Endothelial cell of umbilical vein (primary cell): ENCODE results near the gene CDKN1C. TPM values are rescaled to one million over a fixed set of nuclear protein-coding genes. Genes with fewer than 3 reads are reported as not detected.

Source experiments
- BruUV-seq: library from RNA; stranded (reverse); fragments of 400-500 nt; replicated peaks from 2 replicates; lab custom pipeline; 2021; lab: Mats Ljungman, UMichigan
- CTCF ChIA-PET: fragments of 300-600, 350-600 bp; sonication (Branson Sonifier 250); formaldehyde crosslinking; loops from one replicate; lab custom pipeline; 2021; ENCODE audit warnings: antibody characterized with exemption, inconsistent platforms; lab: Charles Lee
- POLR2A ChIA-PET: fragments of 300-600, 350-600 bp; sonication (Branson Sonifier 250); formaldehyde crosslinking; loops from one replicate; lab custom pipeline; 2021; ENCODE audit warnings: antibody characterized with exemption, inconsistent platforms; lab: Charles Lee
- DNase-seq: peaks from one replicate; pipeline ENCODE4 v3.0.0-alpha.2; 2011; ENCODE audit warnings: low read depth, low spot score
- FAIRE-seq: peaks from 2 replicates; lab custom pipeline; 2011; peaks lifted over from hg19 to GRCh38; lab: Jason Lieb, UNC
- H2AFZ ChIP-seq: 2 replicates; pipeline ENCODE4 v1.6.0; 2012; ENCODE audit warnings: low read depth, low read length, control low read depth, inconsistent platforms
- H3K27ac ChIP-seq: 2 replicates; pipeline ENCODE4 v1.5.1; 2011; ENCODE audit warnings: low read depth, mild to moderate bottlenecking, control low read depth, low read length, moderate library complexity; ENCODE audit not compliant: insufficient read depth
- H3K27me3 ChIP-seq, 2 experiments: 2 replicates each; pipeline versions ENCODE4 v1.6.0 to v1.6.1; 2011; ENCODE audit warnings: low read length in 2 of 2, mixed read lengths in 1 of 2; ENCODE audit not compliant: control insufficient read depth in 2 of 2, insufficient read depth in 2 of 2
- H3K36me3 ChIP-seq, 2 experiments: 2 replicates in 1 of 2; 3 replicates in 1 of 2; pipeline ENCODE4 v1.5.1; 2011; ENCODE audit warnings: low read length in 2 of 2, mild to moderate bottlenecking in 1 of 2, moderate library complexity in 1 of 2; ENCODE audit not compliant: control insufficient read depth in 2 of 2, insufficient read depth in 2 of 2; ENCODE audit errors: extremely low read depth in 1 of 2
- H3K4me1 ChIP-seq: 3 replicates; pipeline ENCODE4 v1.5.1; 2011; ENCODE audit warnings: mild to moderate bottlenecking, low read length; ENCODE audit not compliant: control insufficient read depth, insufficient read depth; ENCODE audit errors: extremely low read depth
- H3K4me2 ChIP-seq: 2 replicates; pipeline ENCODE4 v1.6.1; 2011; ENCODE audit warnings: low read length, control low read depth, mixed read lengths; ENCODE audit not compliant: insufficient read depth
- H3K4me3 ChIP-seq, 3 experiments: fragments of 200-600 bp in 1 of 3; sonication (generic), shearing (Covaris generic) in 1 of 3; replicated peaks in 1 of 3; 2 replicates each; pipeline ENCODE4 v1.5.1; 2011 to 2016; ENCODE audit warnings: control low read depth in 3 of 3, low read length in 3 of 3, mild to moderate bottlenecking in 2 of 3, inconsistent platforms in 1 of 3, low read depth in 1 of 3, moderate library complexity in 1 of 3; ENCODE audit not compliant: insufficient read depth in 1 of 3
- H3K79me2 ChIP-seq: 2 replicates; pipeline ENCODE4 v1.6.0; 2012; ENCODE audit warnings: low read length, inconsistent platforms; ENCODE audit not compliant: control insufficient read depth, insufficient read depth
- H3K9ac ChIP-seq: replicated peaks from 2 replicates; pipeline ENCODE3; 2011; ENCODE audit warnings: low read length, control low read depth; ENCODE audit not compliant: insufficient read depth; ENCODE audit errors: extremely low read depth
- H3K9me1 ChIP-seq: replicated peaks from 3 replicates; pipeline ENCODE4 v1.6.0; 2011; ENCODE audit warnings: mild to moderate bottlenecking, low read length; ENCODE audit not compliant: control insufficient read depth, insufficient read depth; ENCODE audit errors: extremely low read depth
- H3K9me3 ChIP-seq: replicated peaks from 2 replicates; pipeline ENCODE4 v1.5.1; 2012; ENCODE audit warnings: low read length, inconsistent platforms; ENCODE audit not compliant: control insufficient read depth, insufficient read depth
- H4K20me1 ChIP-seq: replicated peaks from 2 replicates; pipeline ENCODE3; 2011; ENCODE audit warnings: mild to moderate bottlenecking, low read length; ENCODE audit not compliant: control insufficient read depth, insufficient read depth; ENCODE audit errors: extremely low read depth
- EZH2 ChIP-seq: IDR thresholded peaks from 2 replicates; pipeline ENCODE4 v1.6.1; 2012; ENCODE audit warnings: borderline replicate concordance, low read depth, mild to moderate bottlenecking, moderate library complexity, low read length, inconsistent platforms; ENCODE audit not compliant: severe bottlenecking
- FOS ChIP-seq: IDR thresholded peaks from 2 replicates; pipeline ENCODE4 v1.6.1; 2011; ENCODE audit warnings: mild to moderate bottlenecking, low read length, moderate library complexity, borderline replicate concordance; ENCODE audit not compliant: insufficient read depth
- GATA2 ChIP-seq: IDR thresholded peaks from 2 replicates; pipeline ENCODE4 v1.7.0; 2011; ENCODE audit warnings: low read depth, mild to moderate bottlenecking, moderate library complexity, mixed read lengths, low read length; ENCODE audit not compliant: insufficient read length, insufficient read depth
- JUN ChIP-seq: IDR thresholded peaks from 2 replicates; pipeline ENCODE4 v1.6.1; 2011; ENCODE audit warnings: borderline replicate concordance, low read depth; ENCODE audit not compliant: insufficient read length, insufficient read depth
- MYC ChIP-seq: IDR thresholded peaks from one replicate; pipeline ENCODE4 v1.6.1; 2011; ENCODE audit warnings: mild to moderate bottlenecking, low read depth, low read length
- POLR2A ChIP-seq: IDR thresholded peaks from 2 replicates; pipeline ENCODE4 v1.6.1; 2012; ENCODE audit warnings: low read depth, mild to moderate bottlenecking, control low read depth, low read length
- POLR2AphosphoS5 ChIP-seq: IDR thresholded peaks from 2 replicates; pipeline ENCODE4 v1.6.1; 2012; ENCODE audit warnings: low read depth, mild to moderate bottlenecking, control low read depth, low read length, moderate library complexity; ENCODE audit not compliant: insufficient read depth
- dilution Hi-C: fragments of 300-500 bp; cut with MboI; formaldehyde crosslinking; loops from one replicate; pipeline ENCODE4 v1.15.0; 2019; ENCODE audit warnings: low sequenced_read_pairs; ENCODE audit not compliant: extremely low pct_ligation_motif_present
- intact Hi-C: fragments of 100-400 bp; cut with micrococcal nuclease; formaldehyde crosslinking; loops from one replicate; pipeline ENCODE4 v1.10.0; 2022
- polyA plus RNA-seq, 4 experiments: library from polyadenylated mRNA; depleted of rRNA in 3 of 4; stranded (reverse) in 3 of 4; unstranded in 1 of 4; fragments of >200 nt; gene quantifications; 2 replicates each; pipeline versions ENCODE4 v1.2.1 to v1.2.3, GENCODE V29; 2011 to 2012; ENCODE audit warnings: missing spikeins in 1 of 4
- total RNA-seq: library from RNA; stranded (reverse); gene quantifications from 2 replicates; pipeline ENCODE4 v1.2.3, GENCODE V29; 2021
- TF ChIP-seq, protein P1 (sequence below): IDR thresholded peaks from 2 replicates; pipeline ENCODE4 v1.6.1; 2011; ENCODE audit not compliant: insufficient read depth, insufficient read length
- TF ChIP-seq, protein P2 (sequence below), 2 donors: IDR thresholded peaks; 1 replicate in 1 of 2; 2 replicates in 1 of 2; pipeline ENCODE4 v1.5.1; 2011; ENCODE audit warnings: low read length in 2 of 2, mild to moderate bottlenecking in 2 of 2, moderate library complexity in 2 of 2, control low read depth in 1 of 2, inconsistent platforms in 1 of 2, low read depth in 1 of 2; ENCODE audit not compliant: insufficient read depth in 1 of 2; ENCODE audit errors: extremely low read depth in 1 of 2

CDKN1C gene
- total and polyA plus RNA-seq, 2 donors (not counting 3 experiments of a cell fraction or from before 2014, with no cell fraction given), result 4.1 to 9.0 TPM

DNA sequence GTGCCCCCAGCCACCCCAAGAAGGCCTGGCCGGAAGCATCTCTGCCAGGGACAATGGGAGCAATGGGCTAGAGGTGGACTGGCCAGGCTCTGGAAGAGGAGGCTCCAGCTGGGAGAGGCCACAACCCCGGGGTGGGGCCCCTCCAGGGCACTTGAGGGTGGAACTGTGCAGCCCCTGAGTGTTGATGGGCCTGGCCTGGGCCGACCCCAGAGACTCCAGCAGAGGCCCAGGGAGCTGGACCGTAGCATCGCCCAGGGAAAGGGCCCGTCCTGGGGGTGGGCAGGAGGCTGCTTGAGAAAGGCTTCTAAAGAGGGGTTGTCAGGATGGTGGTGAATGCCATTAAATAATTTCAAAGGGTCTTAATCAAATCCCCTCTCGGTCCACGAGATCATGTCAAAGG, 30.4 kb downstream of the CDKN1C start:
- Histone ChIP-seq H2AFZ (no peak overlapping the region), H3K9ac (no peak overlapping the region), H4K20me1 (no peaks in the 10 kb centered on the region), H3K27me3 (no peaks in the 10 kb centered on the region), H3K36me3 (no peaks in the 10 kb centered on the region), H3K27ac (no peak overlapping the region), H3K9me3 (no peaks in the 10 kb centered on the region), H3K4me1 (no peaks in the 10 kb centered on the region), H3K79me2 (no peaks in the 10 kb centered on the region), H3K4me3 (no peak overlapping the region), H3K9me1 (no peaks in the 10 kb centered on the region), H3K4me2 (no peak overlapping the region)
- POLR2A ChIA-PET, result no interaction called here
- dilution Hi-C loops (no loop called here), intact Hi-C loops (no loop called here)
- CTCF ChIA-PET, result no interaction called here
- FAIRE-seq (no peak), DNase-seq (no peak)
- TF ChIP-seq MYC (no peak), POLR2AphosphoS5 (no peak), FOS (no peak), JUN (no peak), GATA2 (no peak), POLR2A (no peak), EZH2 (no peak)
- TF ChIP-seq, protein P1, sequence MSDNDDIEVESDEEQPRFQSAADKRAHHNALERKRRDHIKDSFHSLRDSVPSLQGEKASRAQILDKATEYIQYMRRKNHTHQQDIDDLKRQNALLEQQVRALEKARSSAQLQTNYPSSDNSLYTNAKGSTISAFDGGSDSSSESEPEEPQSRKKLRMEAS, result no peak
- TF ChIP-seq, protein P2, sequence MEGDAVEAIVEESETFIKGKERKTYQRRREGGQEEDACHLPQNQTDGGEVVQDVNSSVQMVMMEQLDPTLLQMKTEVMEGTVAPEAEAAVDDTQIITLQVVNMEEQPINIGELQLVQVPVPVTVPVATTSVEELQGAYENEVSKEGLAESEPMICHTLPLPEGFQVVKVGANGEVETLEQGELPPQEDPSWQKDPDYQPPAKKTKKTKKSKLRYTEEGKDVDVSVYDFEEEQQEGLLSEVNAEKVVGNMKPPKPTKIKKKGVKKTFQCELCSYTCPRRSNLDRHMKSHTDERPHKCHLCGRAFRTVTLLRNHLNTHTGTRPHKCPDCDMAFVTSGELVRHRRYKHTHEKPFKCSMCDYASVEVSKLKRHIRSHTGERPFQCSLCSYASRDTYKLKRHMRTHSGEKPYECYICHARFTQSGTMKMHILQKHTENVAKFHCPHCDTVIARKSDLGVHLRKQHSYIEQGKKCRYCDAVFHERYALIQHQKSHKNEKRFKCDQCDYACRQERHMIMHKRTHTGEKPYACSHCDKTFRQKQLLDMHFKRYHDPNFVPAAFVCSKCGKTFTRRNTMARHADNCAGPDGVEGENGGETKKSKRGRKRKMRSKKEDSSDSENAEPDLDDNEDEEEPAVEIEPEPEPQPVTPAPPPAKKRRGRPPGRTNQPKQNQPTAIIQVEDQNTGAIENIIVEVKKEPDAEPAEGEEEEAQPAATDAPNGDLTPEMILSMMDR (IDR thresholded peaks at IDR 0.05; ENCODE audit: extremely low read depth in 1 of 2, insufficient read depth in 1 of 2, low read depth in 1 of 2, low read length in 2 of 2), result no peak
- BruUV-seq, result no TSS peak
